H9 (cell line): ENCODE results near the gene USF3. TPM values are rescaled to one million over a fixed set of nuclear protein-coding genes. Genes with fewer than 3 reads are reported as not detected.

Experiments
- DNase-seq: peaks from one replicate; pipeline ENCODE4 v3.0.0-alpha.2; 2017
- H2AFZ ChIP-seq: one replicate; pipeline ENCODE4 v1.6.1; 2013; ENCODE audit warnings: mild to moderate bottlenecking, low read length, control low read depth, moderate library complexity
- H2AK5ac ChIP-seq: 2 replicates; pipeline ENCODE4 v1.6.1; 2013; ENCODE audit warnings: low read length, control low read depth, mixed read lengths; ENCODE audit not compliant: insufficient read length
- H2BK120ac ChIP-seq: one replicate; pipeline ENCODE4 v1.6.1; 2013; ENCODE audit warnings: low read depth, mild to moderate bottlenecking, low read length, control low read depth, inconsistent platforms; ENCODE audit not compliant: poor library complexity, severe bottlenecking
- H2BK12ac ChIP-seq: 2 replicates; pipeline ENCODE4 v1.6.1; 2013; ENCODE audit warnings: low read length, control low read depth, mixed read lengths, low read depth; ENCODE audit not compliant: insufficient read length
- H2BK15ac ChIP-seq: 2 replicates; pipeline ENCODE4 v1.6.1; 2013; ENCODE audit warnings: low read depth, low read length, control low read depth
- H2BK20ac ChIP-seq: one replicate; pipeline ENCODE4 v1.6.1; 2013; ENCODE audit warnings: low read depth, mild to moderate bottlenecking, low read length, control low read depth, inconsistent platforms; ENCODE audit not compliant: poor library complexity, severe bottlenecking
- H2BK5ac ChIP-seq: 2 replicates; pipeline ENCODE4 v1.6.1; 2013; ENCODE audit warnings: low read length, control low read depth, mixed read lengths; ENCODE audit not compliant: insufficient read length
- H3K14ac ChIP-seq: 2 replicates; pipeline ENCODE4 v1.6.1; 2013; ENCODE audit warnings: low read length, control low read depth; ENCODE audit not compliant: insufficient read depth
- H3K18ac ChIP-seq: 2 replicates; pipeline ENCODE4 v1.6.1; 2013; ENCODE audit warnings: low read depth, mild to moderate bottlenecking, mixed read lengths, low read length, control low read depth; ENCODE audit not compliant: insufficient read length
- H3K23ac ChIP-seq: 2 replicates; pipeline ENCODE4 v1.6.1; 2013; ENCODE audit warnings: low read length, control low read depth, mixed read lengths, low read depth; ENCODE audit not compliant: insufficient read length
- H3K23me2 ChIP-seq: 2 replicates; pipeline ENCODE4 v1.6.1; 2013; ENCODE audit warnings: low read depth, mild to moderate bottlenecking, mixed read lengths, low read length, control low read depth; ENCODE audit not compliant: insufficient read length, poor library complexity, severe bottlenecking
- H3K27ac ChIP-seq: 2 replicates; pipeline ENCODE4 v1.5.1; 2013; ENCODE audit warnings: low read length, control low read depth, mixed read lengths, low read depth; ENCODE audit not compliant: insufficient read length
- H3K27me3 ChIP-seq: 2 replicates; pipeline ENCODE4 v1.6.1; 2013; ENCODE audit warnings: low read length, control low read depth, inconsistent platforms; ENCODE audit not compliant: insufficient read depth
- H3K4ac ChIP-seq: 2 replicates; pipeline ENCODE4 v1.6.1; 2013; ENCODE audit warnings: low read depth, mild to moderate bottlenecking, control low read depth, inconsistent platforms, low read length, moderate library complexity
- H3K4me1 ChIP-seq: 2 replicates; pipeline ENCODE4 v1.6.1; 2013; ENCODE audit warnings: low read length, control low read depth, inconsistent platforms; ENCODE audit not compliant: insufficient read depth
- H3K4me2 ChIP-seq: 2 replicates; pipeline ENCODE4 v1.6.1; 2013; ENCODE audit warnings: low read length, control low read depth, mixed read lengths; ENCODE audit not compliant: insufficient read length, insufficient read depth
- H3K56ac ChIP-seq: 2 replicates; pipeline ENCODE4 v1.6.1; 2013; ENCODE audit warnings: low read depth, mild to moderate bottlenecking, mixed read lengths, low read length, control low read depth; ENCODE audit not compliant: insufficient read length
- H3K79me1 ChIP-seq: 2 replicates; pipeline ENCODE4 v1.6.1; 2013; ENCODE audit warnings: low read depth, mild to moderate bottlenecking, moderate library complexity, low read length, control low read depth, inconsistent platforms; ENCODE audit not compliant: insufficient read depth, poor library complexity, severe bottlenecking
- H3K79me2 ChIP-seq: 2 replicates; pipeline ENCODE4 v1.6.1; 2013; ENCODE audit warnings: low read length, control low read depth, inconsistent platforms; ENCODE audit not compliant: insufficient read depth
- H3K9ac ChIP-seq: 2 replicates; pipeline ENCODE4 v1.6.1; 2013; ENCODE audit warnings: low read length, control low read depth, mixed read lengths; ENCODE audit not compliant: insufficient read length; ENCODE audit errors: extremely low read depth
- H3K9me3 ChIP-seq: one replicate; pipeline ENCODE4 v1.6.1; 2013; ENCODE audit warnings: low read depth, low read length, inconsistent platforms; ENCODE audit not compliant: control insufficient read depth
- H3T11ph ChIP-seq: one replicate; pipeline ENCODE4 v1.6.1; 2013; ENCODE audit warnings: mild to moderate bottlenecking, low read length, control low read depth, inconsistent platforms
- H4K20me1 ChIP-seq: one replicate; pipeline ENCODE4 v1.6.1; 2013; ENCODE audit not compliant: control insufficient read depth, insufficient read length, insufficient read depth
- H4K5ac ChIP-seq: 2 replicates; pipeline ENCODE4 v1.6.1; 2013; ENCODE audit warnings: low read depth, mild to moderate bottlenecking, mixed read lengths, low read length, control low read depth; ENCODE audit not compliant: insufficient read length
- H4K8ac ChIP-seq: replicated peaks from 2 replicates; pipeline ENCODE4 v1.6.1; 2013; ENCODE audit warnings: low read length, control low read depth, mixed read lengths, low read depth; ENCODE audit not compliant: insufficient read length
- H4K91ac ChIP-seq: 2 replicates; pipeline ENCODE4 v1.6.1; 2013; ENCODE audit warnings: low read depth, mild to moderate bottlenecking, moderate library complexity, mixed read lengths, low read length, control low read depth; ENCODE audit not compliant: insufficient read length
- H3K27ac Mint-ChIP-seq, 3 experiments: 2 replicates in 2 of 3; 3 replicates in 1 of 3; pipeline ENCODE4 v1.8.0; 2020 to 2021; ENCODE audit warnings: mixed read lengths in 3 of 3, mild to moderate bottlenecking in 1 of 3, moderate library complexity in 1 of 3
- H3K27me3 Mint-ChIP-seq: 2 replicates; pipeline ENCODE4 v1.8.0; 2021; ENCODE audit warnings: low read depth, mild to moderate bottlenecking, moderate library complexity, mixed read lengths
- H3K36me3 Mint-ChIP-seq, 3 experiments: 2 replicates in 2 of 3; 3 replicates in 1 of 3; pipeline ENCODE4 v1.8.0; 2020 to 2021; ENCODE audit warnings: low read depth in 3 of 3, mixed read lengths in 3 of 3; ENCODE audit not compliant: insufficient read depth in 1 of 3
- H3K4me1 Mint-ChIP-seq, 2 experiments: 2 replicates each; pipeline ENCODE4 v1.8.0; 2020; ENCODE audit warnings: mixed read lengths in 2 of 2
- H3K4me3 Mint-ChIP-seq, 2 experiments: 2 replicates in 1 of 2; 3 replicates in 1 of 2; pipeline ENCODE4 v1.8.0; 2020 to 2021; ENCODE audit warnings: mild to moderate bottlenecking in 2 of 2, mixed read lengths in 2 of 2, moderate library complexity in 1 of 2
- H3K9me3 Mint-ChIP-seq, 2 experiments: 2 replicates in 1 of 2; 3 replicates in 1 of 2; pipeline ENCODE4 v1.8.0; 2020; ENCODE audit warnings: mild to moderate bottlenecking in 2 of 2, mixed read lengths in 2 of 2, moderate library complexity in 1 of 2
- CTCF ChIP-seq: fragments of 200-600 bp; sonication (generic); conservative IDR thresholded peaks from 3 replicates; pipeline ENCODE4 v1.8.0; 2021; ENCODE audit warnings: antibody characterized with exemption, mild to moderate bottlenecking
- WGBS: extraction: QIAGEN DNeasy Blood & Tissue Kit; methylation state at CpG from one replicate; pipeline ENCODE4 v1.1.7; 2013; ENCODE audit warnings: missing lambda C conversion rate, low lambda C conversion rate, mixed read lengths; ENCODE audit not compliant: insufficient read length; ENCODE audit errors: extremely low coverage; 5-methylcytosine and 5-hydroxymethylcytosine counted together
- total RNA-seq: library from RNA; stranded (reverse); gene quantifications from 2 replicates; pipeline ENCODE4 v1.2.1, GENCODE V29; 2021

Gene USF3
- total RNA-seq, 1 experiment from 2014 or later: 13.8 TPM

- H3K4me1 ChIP-seq: no peaks in the 10 kb centered on the region
- H2BK12ac ChIP-seq: no peak overlapping the region
- H3K79me2 ChIP-seq: peaks cover 56% of the 10 kb centered on the region
- no peak overlapping the region for H2AFZ ChIP-seq
- H3K4me2 ChIP-seq: no peak overlapping the region
- H4K8ac ChIP-seq: no peak overlapping the region
- H3K9ac ChIP-seq: no peak overlapping the region
- H3K4ac ChIP-seq: no peak overlapping the region
- no peak overlapping the region for H3K23ac ChIP-seq
- H2BK20ac ChIP-seq: no peak overlapping the region
- peak overlapping the region; percentile 2 to 34 (median 18); a peak in 3 of 7 replicates for H3K27ac Mint-ChIP-seq
- DNase-seq: no peak
- H4K5ac ChIP-seq: no peak overlapping the region
- no peak overlapping the region for H3T11ph ChIP-seq
- no peak overlapping the region for H3K27ac ChIP-seq
- no peak overlapping the region for H2BK5ac ChIP-seq
- no peak overlapping the region for H2BK120ac ChIP-seq
- no peak overlapping the region for H2AK5ac ChIP-seq
- H3K27me3 ChIP-seq: no peaks in the 10 kb centered on the region
- no peak for TF ChIP-seq CTCF
- peaks cover 0 to 2% of the 10 kb centered on the region in 2 experiments; a peak in 1 of 5 replicates for H3K9me3 Mint-ChIP-seq
- peaks cover 3% of the 10 kb centered on the region for H3K23me2 ChIP-seq
- no peaks in the 10 kb centered on the region for H3K27me3 Mint-ChIP-seq
- no peaks in the 10 kb centered on the region for H3K9me3 ChIP-seq
- H4K20me1 ChIP-seq: no peaks in the 10 kb centered on the region
- H3K79me1 ChIP-seq: no peaks in the 10 kb centered on the region
- H3K56ac ChIP-seq: no peak overlapping the region
- peaks cover 0 to 10% (median 7%) of the 10 kb centered on the region in 3 experiments; a peak in 5 of 7 replicates for H3K36me3 Mint-ChIP-seq
- H3K4me1 Mint-ChIP-seq: peaks cover 50 to 65% of the 10 kb centered on the region in 2 experiments
- H3K18ac ChIP-seq: no peak overlapping the region
- peak overlapping the region; percentile 94 to 96; a peak in 4 of 5 replicates for H3K4me3 Mint-ChIP-seq
- no peak overlapping the region for H4K91ac ChIP-seq
- no CpG with 5 or more reads among the region's 7 CpGs for WGBS
- no peak overlapping the region for H3K14ac ChIP-seq
- H2BK15ac ChIP-seq: no peak overlapping the region
Observed at GRCh38 chr3:113743006-113743630, 46.7 kb upstream of the USF3 start.
